Pancreas (tissue), 10 donors: ENCODE data around the gene AGFG2. TPM values are rescaled to one million over a fixed set of nuclear protein-coding genes. Genes with fewer than 3 reads are reported as not detected.
A peak's percentile ranks its signal among the peaks of the same experiment; 100 is the strongest.

Experiments
- ATAC-seq, 4 donors: fragments of 200-7000 bp; cut with Tn5 transposase; one replicate each; pipeline versions ENCODE4 v1.8.0 to v1.9.1; 2020; ENCODE audit warnings: mild to moderate bottlenecking in 4 of 4, moderate library complexity in 4 of 4
- DNase-seq, 6 donors: peaks; one replicate each; pipeline ENCODE4 v3.0.0-alpha.2; 2020
- FAIRE-seq: peaks from 2 replicates; lab custom pipeline; 2012; peaks lifted over from hg19 to GRCh38; lab: Jason Lieb, UNC
- H3K27ac ChIP-seq, 4 donors: fragments of 200-600 bp; sonication (generic); 1 replicate in 3 of 4; 2 replicates in 1 of 4; pipeline versions ENCODE4 v1.5.0 to v1.8.0; 2020
- H3K27me3 ChIP-seq, 4 donors: fragments of 200-600 bp; one replicate each; pipeline ENCODE4 v1.8.0; 2021
- H3K36me3 ChIP-seq, 3 donors: fragments of 200-600 bp; sonication (generic) in 1 of 3; one replicate each; pipeline versions ENCODE4 v1.5.0 to v1.8.0; 2020 to 2021
- H3K4me1 ChIP-seq, 3 donors: fragments of 200-600 bp; one replicate each; pipeline ENCODE4 v1.8.0; 2021
- H3K4me3 ChIP-seq, 4 donors: fragments of 200-600 bp; sonication (generic) in 2 of 4; one replicate each; pipeline versions ENCODE4 v1.5.0 to v1.8.0; 2020 to 2021
- H3K9me3 ChIP-seq, 4 donors: fragments of 200-600 bp; one replicate each; pipeline ENCODE4 v1.8.0; 2021
- WGBS, 2 donors: extraction: QIAGEN DNeasy Blood & Tissue Kit; methylation state at CpG; one replicate each; pipeline ENCODE4 v1.1.7; 2013; 5-methylcytosine and 5-hydroxymethylcytosine counted together
- intact Hi-C, 3 donors: fragments of 100-400 bp; cut with DNase I; formaldehyde crosslinking; loops; one replicate each; pipeline versions ENCODE4 v1.11.1 to v1.14.2; 2022
- polyA plus RNA-seq, 2 donors: library from polyadenylated mRNA; stranded (reverse); fragments of 200-250 nt; gene quantifications; one replicate each; pipeline ENCODE4 v1.2.3, GENCODE V29; 2013
- total RNA-seq, 6 donors: library from RNA; stranded (reverse); fragmentation: NEBNext Ultra II Directional in 4 of 6; extraction: Animal tissue kit (Norgen Biotek cat#: 25700) in 4 of 6; gene quantifications; one replicate each; pipeline versions ENCODE4 v1.2.1 to v1.2.4, GENCODE V29; 2021 to 2023
- TF ChIP-seq, protein P1 (sequence below), 4 donors: fragments of 200-600 bp; sonication (generic) in 3 of 4; IDR thresholded peaks; one replicate each; pipeline versions ENCODE4 v1.5.0 to v1.8.0; 2021; ENCODE audit warnings: antibody characterized with exemption in 4 of 4
- donor health status: healthy with polysubstance abuse.
- donor health status: DM: no; HTN: no; CAD: no; lungs with moderate emphysema.
- donor health status: DM: no; HTN: no; CAD: no.
- donor health status: control.
- donor health status: control.
- donor health status: Bipolar disorder and iron deficiency.
- donor health status: DM: yes; HTN: yes; CAD: no.
- donor health status: DM: no; HTN: no; CAD: no.
- donor health status: DM: no; HTN: no; CAD: no.
- donor health status: DM: yes; HTN: yes; CAD: no.

AGFG2 gene
- total and polyA plus RNA-seq, 8 donors = 13.6 to 41.0 (median 24.6) TPM

DNA sequence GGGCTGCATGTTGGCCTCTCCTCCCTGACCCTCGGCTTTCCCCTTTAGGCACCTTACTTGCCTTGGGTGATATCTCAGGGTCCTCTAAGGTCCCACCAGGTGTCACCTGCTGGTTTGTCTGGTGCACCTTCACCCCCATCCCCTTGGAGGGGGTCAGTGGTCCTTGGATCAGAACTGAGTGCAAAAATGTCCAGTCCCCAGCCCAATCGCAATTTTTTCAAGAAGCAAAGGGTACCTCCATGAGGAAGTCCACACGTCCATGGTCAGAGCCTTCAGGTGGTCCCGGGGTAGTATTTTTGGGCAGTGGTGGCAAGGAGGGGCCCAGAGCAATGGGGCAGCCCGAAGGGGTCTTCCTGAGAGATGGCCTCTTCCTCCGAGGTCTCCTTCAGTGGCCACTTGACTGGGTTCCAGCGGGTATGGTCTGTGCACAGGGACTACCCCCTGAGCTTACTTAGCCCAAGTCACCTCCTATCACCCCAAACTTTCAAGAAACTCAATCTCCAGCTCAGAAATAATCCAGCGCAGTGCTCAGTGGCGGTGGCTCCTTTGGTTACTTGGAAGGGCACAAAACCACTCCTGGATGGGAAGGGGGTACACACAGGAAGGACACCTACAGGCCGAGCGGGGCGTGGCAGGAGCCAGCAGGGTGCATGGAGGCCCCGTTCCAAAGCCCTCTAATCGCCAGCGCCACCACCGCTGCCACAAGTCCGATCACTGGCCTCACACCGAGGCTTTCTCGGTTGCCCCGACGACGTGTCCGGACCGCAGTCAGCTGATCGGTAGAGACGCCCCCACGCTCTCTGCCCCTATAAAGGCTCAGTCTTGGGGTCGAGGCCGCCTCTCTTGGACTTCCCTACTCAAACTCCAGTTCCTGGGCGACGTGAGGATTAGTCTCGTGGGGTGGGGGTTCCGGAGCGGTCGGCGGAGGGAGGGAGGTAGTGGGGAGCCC lies 30.2 kb downstream of the AGFG2 start:
- intact Hi-C loops = loop anchor here in 1 of 3 donors (10.0 kb wide), 1 partner anchor 116 kb away; no protein-coding TSS in a partner anchor
- H3K9me3 ChIP-seq = no peaks in the 10 kb centered on the region
- peak overlapping the region in 2 of 4 donors; percentile 27 to 41 for H3K4me3 ChIP-seq
- DNase-seq (peak in 5 of 6 donors; percentile 58 to 82 (median 66)), ATAC-seq (peak; percentile 13 to 55 (median 38)), FAIRE-seq (no peak)
- TF ChIP-seq, protein P1, sequence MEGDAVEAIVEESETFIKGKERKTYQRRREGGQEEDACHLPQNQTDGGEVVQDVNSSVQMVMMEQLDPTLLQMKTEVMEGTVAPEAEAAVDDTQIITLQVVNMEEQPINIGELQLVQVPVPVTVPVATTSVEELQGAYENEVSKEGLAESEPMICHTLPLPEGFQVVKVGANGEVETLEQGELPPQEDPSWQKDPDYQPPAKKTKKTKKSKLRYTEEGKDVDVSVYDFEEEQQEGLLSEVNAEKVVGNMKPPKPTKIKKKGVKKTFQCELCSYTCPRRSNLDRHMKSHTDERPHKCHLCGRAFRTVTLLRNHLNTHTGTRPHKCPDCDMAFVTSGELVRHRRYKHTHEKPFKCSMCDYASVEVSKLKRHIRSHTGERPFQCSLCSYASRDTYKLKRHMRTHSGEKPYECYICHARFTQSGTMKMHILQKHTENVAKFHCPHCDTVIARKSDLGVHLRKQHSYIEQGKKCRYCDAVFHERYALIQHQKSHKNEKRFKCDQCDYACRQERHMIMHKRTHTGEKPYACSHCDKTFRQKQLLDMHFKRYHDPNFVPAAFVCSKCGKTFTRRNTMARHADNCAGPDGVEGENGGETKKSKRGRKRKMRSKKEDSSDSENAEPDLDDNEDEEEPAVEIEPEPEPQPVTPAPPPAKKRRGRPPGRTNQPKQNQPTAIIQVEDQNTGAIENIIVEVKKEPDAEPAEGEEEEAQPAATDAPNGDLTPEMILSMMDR (IDR thresholded peaks at IDR 0.05) = no peak
- peaks cover 0 to 3% (median 0%) of the 10 kb centered on the region in 3 donors for H3K36me3 ChIP-seq
- peaks cover 22 to 27% (median 22%) of the 10 kb centered on the region in 3 donors for H3K4me1 ChIP-seq
- no peaks in the 10 kb centered on the region for H3K27me3 ChIP-seq
- WGBS, 2 donors = 58% methylated on average over 35 to 36 of the region's 36 CpGs
- H3K27ac ChIP-seq = peak overlapping the region; percentile 65 to 86 (median 72)

DNA sequence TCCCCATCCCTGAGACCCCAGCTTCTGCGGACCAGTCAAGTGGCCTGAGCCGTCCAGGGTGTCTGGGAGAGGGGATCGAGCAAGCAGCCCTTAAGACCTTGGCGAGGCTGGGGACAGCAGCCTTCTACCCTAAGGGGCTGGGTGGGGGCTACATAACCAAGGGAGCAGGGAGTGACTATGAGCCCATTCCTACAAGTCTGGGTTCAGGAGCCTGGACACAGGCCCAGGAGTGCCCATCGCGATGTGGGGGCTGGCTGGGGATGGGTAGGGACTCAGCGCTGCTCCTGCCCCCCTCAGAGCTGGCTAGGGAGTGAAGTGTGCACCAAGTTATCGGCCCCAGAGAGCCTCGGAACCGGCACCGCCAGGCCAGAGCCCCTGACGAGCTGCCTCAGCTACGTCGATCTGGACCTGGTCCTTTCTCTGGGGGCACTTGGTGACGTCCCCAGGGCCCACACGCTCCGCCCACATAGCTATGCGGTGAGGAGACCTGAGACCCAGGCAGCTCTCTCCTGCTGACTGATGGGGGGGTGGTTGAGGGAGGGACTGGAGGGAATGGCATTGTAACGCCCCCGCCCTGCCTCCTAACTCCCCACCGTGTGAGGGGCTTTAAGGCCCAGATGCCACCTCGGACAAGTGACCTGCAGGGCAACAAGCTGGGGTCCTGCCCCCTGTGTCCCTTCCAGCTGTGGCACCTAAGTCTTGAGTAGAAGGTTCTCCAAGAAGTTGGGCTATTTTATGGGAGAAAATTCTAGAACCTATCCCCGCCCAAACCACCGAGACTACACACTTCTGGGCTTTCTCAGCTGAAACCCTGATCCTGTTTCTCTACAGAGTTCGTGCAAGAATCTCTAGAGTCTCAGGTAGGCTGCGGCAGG lies 32.2 kb downstream of the AGFG2 start:
- Histone ChIP-seq H3K4me3 (no peak overlapping the region), H3K27ac (no peak overlapping the region), H3K27me3 (no peaks in the 10 kb centered on the region), H3K4me1 (peaks cover 22 to 27% (median 22%) of the 10 kb centered on the region in 3 donors), H3K36me3 (peaks cover 0 to 19% (median 7%) of the 10 kb centered on the region in 3 donors), H3K9me3 (no peaks in the 10 kb centered on the region)
- 79 to 80% methylated on average over 24 to 26 of the region's 26 CpGs for WGBS, 2 donors
- ATAC-seq (no peak), FAIRE-seq (no peak), DNase-seq (peak in 1 of 6 donors; percentile 73)
- TF ChIP-seq, protein P1 (IDR thresholded peaks at IDR 0.05) = no peak
- intact Hi-C loops = no loop called here

DNA sequence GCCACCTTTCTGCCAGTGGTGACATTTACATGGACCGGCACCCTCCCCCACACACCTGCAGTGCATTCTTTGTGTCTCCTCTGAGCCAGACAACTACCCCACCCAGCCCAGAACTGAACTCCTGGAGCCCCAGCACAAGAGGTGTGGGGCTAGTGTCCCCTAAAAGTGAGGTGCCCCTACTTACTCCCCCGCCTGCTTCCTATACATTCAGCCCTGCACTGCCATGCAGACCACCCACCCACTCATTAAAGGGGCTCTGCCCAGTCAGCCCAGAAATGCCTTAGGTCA lies 32.8 kb downstream of the AGFG2 start:
- intact Hi-C loops = no loop called here
- no peaks in the 10 kb centered on the region for H3K27me3 ChIP-seq
- ATAC-seq (no peak), FAIRE-seq (no peak), DNase-seq (peak in 1 of 6 donors; percentile 15)
- H3K36me3 ChIP-seq = peaks cover 0 to 25% (median 10%) of the 10 kb centered on the region in 3 donors
- H3K4me1 ChIP-seq = peaks cover 22 to 27% (median 22%) of the 10 kb centered on the region in 3 donors
- no peak overlapping the region for H3K4me3 ChIP-seq
- H3K9me3 ChIP-seq = no peaks in the 10 kb centered on the region
- TF ChIP-seq, protein P1 (IDR thresholded peaks at IDR 0.05) = no peak
- no peak overlapping the region for H3K27ac ChIP-seq
- whole genome bisulfite sequencing, 2 donors = 82 to 89% methylated on average over 2 of the region's 2 CpGs

DNA sequence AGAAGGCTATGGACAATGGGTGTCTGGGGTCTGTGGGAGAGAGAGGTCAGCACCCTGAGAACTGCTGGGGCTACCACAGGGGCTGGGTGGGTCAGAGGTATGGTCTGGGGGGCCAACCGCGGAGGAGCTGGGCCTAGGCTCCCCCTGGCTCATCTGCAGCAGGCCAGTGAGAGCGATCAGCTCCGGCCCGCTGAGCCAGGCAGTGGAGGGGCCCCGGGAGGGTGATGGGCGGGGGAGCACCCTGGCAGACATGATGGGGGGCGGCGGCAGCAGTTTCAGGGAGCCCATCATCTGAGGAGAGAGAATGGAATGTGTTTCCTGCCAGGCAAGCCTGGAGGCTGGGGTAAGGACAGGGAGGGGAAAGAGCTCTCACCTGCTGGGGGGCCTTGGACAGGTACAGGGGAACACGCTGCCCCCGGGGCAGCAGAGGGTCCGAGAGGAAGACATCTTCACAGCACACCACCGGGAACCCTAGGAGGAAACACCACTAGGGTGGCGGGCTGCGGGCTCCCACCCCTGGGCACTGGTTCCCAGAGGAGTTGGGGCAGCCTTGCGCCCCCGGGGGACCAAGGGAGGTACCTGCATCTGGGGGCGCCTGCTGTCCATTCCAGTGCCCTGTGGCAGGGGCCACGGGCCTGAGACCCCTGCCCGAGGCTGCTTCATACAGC lies 33.4 kb downstream of the AGFG2 start:
- Histone ChIP-seq H3K4me1 (peaks cover 16 to 22% (median 20%) of the 10 kb centered on the region in 3 donors), H3K27ac (no peak overlapping the region), H3K36me3 (peaks cover 0 to 31% (median 10%) of the 10 kb centered on the region in 3 donors), H3K4me3 (no peak overlapping the region), H3K9me3 (no peaks in the 10 kb centered on the region), H3K27me3 (no peaks in the 10 kb centered on the region)
- TF ChIP-seq, protein P1 (IDR thresholded peaks at IDR 0.05) = no peak
- ATAC-seq (no peak), DNase-seq (peak in 2 of 6 donors; percentile 15 to 77), FAIRE-seq (no peak)
- intact Hi-C loops = no loop called here
- WGBS, 2 donors = 79 to 84% methylated on average over 20 of the region's 20 CpGs
